AG04450 (cell line): Measurements from ENCODE around the gene ARHGAP42. TPM values are rescaled to one million over a fixed set of nuclear protein-coding genes. Genes with fewer than 3 reads are reported as not detected.

Experiments used
- CTCF ChIA-PET: fragments of 300-600, 350-600 bp; formaldehyde crosslinking; extraction: SDS; loops from one replicate; lab custom pipeline; 2022; ENCODE audit warnings: antibody characterized with exemption, inconsistent platforms; lab: Charles Lee
- POLR2A ChIA-PET: fragments of 350-600 bp; formaldehyde crosslinking; extraction: SDS; loops from one replicate; lab custom pipeline; 2021; ENCODE audit warnings: antibody characterized with exemption, inconsistent platforms; lab: Yijun Ruan, JAX
- DNase-seq: peaks from one replicate; pipeline ENCODE4 v3.0.0-alpha.2; 2011; ENCODE audit warnings: low read depth, low spot score
- H3K27ac ChIP-seq: one replicate; pipeline ENCODE4 v1.5.1; 2012; ENCODE audit warnings: low read depth, low read length, control low read depth
- H3K27me3 ChIP-seq: one replicate; pipeline ENCODE4 v1.6.0; 2012; ENCODE audit warnings: low read length; ENCODE audit not compliant: control insufficient read depth, insufficient read depth
- H3K4me3 ChIP-seq: 2 replicates; pipeline ENCODE4 v1.5.1; 2011; ENCODE audit warnings: mild to moderate bottlenecking, low read depth, low read length, control low read depth
- H3K9me3 ChIP-seq: 2 replicates; pipeline ENCODE4 v1.5.1; 2012; ENCODE audit warnings: low read length; ENCODE audit not compliant: control insufficient read depth, insufficient read depth
- polyA plus RNA-seq: library from polyadenylated mRNA; depleted of rRNA; stranded (reverse); fragments of >200 nt; gene quantifications from 2 replicates; pipeline ENCODE4 v1.2.3, GENCODE V29; 2011
- TF ChIP-seq, protein P1 (sequence below): IDR thresholded peaks from 2 replicates; pipeline ENCODE4 v1.5.1; 2011; ENCODE audit warnings: low read depth, low read length, control low read depth, inconsistent platforms

ARHGAP42 gene
- polyA plus RNA-seq, 1 experiment: 9.0 TPM

DNA sequence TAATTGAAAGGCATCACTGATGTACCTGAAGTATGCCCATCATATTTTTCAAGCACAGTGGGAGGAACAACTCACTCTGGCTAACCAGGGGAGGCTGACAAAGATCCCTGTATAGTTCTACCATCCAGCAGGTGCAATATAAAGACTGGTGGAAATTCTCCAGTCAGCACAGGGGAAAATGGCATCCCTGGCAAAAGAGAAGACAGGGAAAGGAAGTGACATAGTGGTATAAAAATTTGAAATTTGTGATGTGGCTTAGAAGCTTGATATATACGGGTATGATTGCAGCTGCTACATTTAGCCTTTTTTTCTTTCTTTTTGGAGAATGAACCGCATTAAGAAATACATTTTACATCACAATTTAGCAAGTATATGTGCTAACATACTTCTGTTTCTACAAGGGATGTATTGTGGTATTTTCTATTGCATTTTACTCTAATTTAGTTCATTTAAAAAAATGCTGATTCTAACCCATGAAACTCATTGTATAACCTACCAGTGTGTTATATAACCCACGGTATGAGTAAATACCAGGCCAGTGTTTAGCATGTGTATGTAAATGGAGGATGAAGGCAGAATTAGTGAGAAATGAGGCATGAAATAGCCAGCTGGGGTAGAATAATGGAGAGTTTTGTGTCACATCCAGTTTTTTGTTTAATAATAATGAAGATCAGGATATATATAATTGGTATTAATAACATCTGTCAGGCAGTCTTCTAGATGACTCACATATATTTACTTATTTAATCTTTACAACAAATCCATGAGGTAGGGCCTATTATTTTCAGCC lies 186.1 kb downstream of the ARHGAP42 start:
- TF ChIP-seq, protein P1, sequence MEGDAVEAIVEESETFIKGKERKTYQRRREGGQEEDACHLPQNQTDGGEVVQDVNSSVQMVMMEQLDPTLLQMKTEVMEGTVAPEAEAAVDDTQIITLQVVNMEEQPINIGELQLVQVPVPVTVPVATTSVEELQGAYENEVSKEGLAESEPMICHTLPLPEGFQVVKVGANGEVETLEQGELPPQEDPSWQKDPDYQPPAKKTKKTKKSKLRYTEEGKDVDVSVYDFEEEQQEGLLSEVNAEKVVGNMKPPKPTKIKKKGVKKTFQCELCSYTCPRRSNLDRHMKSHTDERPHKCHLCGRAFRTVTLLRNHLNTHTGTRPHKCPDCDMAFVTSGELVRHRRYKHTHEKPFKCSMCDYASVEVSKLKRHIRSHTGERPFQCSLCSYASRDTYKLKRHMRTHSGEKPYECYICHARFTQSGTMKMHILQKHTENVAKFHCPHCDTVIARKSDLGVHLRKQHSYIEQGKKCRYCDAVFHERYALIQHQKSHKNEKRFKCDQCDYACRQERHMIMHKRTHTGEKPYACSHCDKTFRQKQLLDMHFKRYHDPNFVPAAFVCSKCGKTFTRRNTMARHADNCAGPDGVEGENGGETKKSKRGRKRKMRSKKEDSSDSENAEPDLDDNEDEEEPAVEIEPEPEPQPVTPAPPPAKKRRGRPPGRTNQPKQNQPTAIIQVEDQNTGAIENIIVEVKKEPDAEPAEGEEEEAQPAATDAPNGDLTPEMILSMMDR: no peak
- ChIA-PET CTCF (interaction anchor here (1.0 kb wide), 1 partner anchor 296 kb away, joined by 3 read pairs; no protein-coding TSS in a partner anchor), POLR2A (no interaction called here)
- Histone ChIP-seq H3K27me3 (no peaks in the 10 kb centered on the region), H3K4me3 (no peak overlapping the region), H3K9me3 (no peaks in the 10 kb centered on the region; the same call in 1 of the 2 replicates), H3K27ac (no peak overlapping the region)
- DNase-seq: no peak

DNA sequence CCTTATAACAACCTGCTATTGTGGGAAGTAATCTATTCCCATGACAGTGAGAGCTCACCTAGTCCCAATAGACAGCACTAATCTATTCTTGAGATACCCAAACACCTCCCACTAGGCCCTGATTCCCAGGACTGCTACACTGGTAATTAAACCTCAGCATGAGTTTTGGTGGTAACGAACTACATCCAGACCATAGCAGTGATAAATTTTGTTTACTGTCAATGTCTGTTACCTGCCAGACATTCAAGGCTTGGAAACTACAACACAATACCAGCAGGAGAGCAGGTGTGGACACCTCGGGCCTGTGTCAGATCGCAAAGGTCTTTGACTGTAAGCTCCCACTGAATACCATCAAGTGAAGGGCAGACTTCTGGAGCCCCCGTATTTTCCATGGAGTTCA lies 187.1 kb downstream of the ARHGAP42 start:
- ChIA-PET POLR2A (no interaction called here), CTCF (no interaction called here)
- TF ChIP-seq, protein P1: no peak
- Histone ChIP-seq H3K27me3 (no peaks in the 10 kb centered on the region), H3K9me3 (no peaks in the 10 kb centered on the region; the same call in 1 of the 2 replicates), H3K27ac (no peak overlapping the region), H3K4me3 (no peak overlapping the region)
- no peak for DNase-seq

DNA sequence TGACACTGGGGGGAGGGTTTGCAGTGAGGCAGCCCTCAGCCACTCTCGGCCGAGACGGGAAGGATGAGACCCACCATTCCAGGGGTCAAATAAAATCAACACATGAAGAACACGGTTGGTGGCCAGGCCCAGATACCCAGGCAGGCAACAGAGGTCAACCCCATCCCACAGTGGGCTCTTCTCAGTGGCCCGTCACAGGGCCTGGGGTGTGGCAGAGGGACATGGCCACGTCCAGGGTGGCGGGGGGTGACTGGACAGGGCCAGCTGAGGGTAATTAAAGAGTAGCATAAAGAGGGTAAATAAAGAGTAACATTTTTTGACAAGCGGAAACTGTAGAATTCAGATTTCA lies 188.4 kb downstream of the ARHGAP42 start:
- POLR2A ChIA-PET: no interaction called here
- Histone ChIP-seq H3K9me3 (no peaks in the 10 kb centered on the region; the same call in 1 of the 2 replicates), H3K27ac (peak overlapping the region; percentile 53), H3K4me3 (no peak overlapping the region), H3K27me3 (no peaks in the 10 kb centered on the region)
- CTCF ChIA-PET: no interaction called here
- TF ChIP-seq, protein P1: no peak
- DNase-seq: no peak

DNA sequence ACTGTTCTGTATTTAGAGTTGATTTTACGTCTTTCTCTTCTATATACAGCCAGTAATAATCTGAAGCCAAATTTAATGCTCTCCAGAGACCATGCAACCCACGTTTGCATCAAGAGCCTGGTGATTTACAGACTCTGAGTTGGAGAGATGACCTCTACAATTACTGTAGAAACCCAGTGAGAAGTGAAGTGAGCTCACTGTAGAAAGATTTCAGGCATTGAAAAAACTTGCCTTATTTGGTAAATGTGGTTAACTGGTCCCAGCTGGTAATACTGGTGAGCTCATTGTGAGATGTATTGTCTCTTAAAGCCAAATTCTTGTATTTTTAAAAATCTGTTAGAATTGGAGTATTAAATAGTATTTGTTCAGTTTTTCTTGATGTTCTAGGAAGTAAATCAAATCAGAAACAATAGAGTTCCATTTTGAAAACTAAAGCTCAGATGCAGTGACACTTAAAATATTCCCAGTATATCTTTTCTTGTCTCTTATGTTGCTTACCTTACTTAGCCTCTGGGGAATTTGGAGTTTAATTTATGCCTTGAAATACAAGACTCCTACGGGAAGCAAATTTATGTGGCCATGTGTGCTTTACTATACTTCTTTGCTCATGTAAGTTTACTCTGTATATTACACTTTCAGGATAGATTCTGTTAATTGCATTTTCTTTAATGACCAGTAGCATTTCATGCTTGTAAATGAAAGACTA lies 189.9 kb downstream of the ARHGAP42 start:
- CTCF ChIA-PET: interaction anchor here (0.6 to 2.6 kb wide), 10 partner anchors 13 to 300 kb away, joined by 3 to 13 read pairs (median 3); no protein-coding TSS in a partner anchor
- Histone ChIP-seq H3K27me3 (no peaks in the 10 kb centered on the region), H3K27ac (peak overlapping the region; percentile 88), H3K4me3 (no peak overlapping the region), H3K9me3 (no peaks in the 10 kb centered on the region; the same call in 1 of the 2 replicates)
- POLR2A ChIA-PET: interaction anchor here (0.6 to 1.2 kb wide), 6 partner anchors 13 to 45 kb away, joined by 3 to 6 read pairs (median 4); no protein-coding TSS in a partner anchor
- DNase-seq: peak; percentile 92
- TF ChIP-seq, protein P1: no peak
